GM23338 (cell line): ENCODE results near the gene ADD1. TPM values are rescaled to one million over a fixed set of nuclear protein-coding genes. Genes with fewer than 3 reads are reported as not detected.

Source experiments
- polyA plus RNA-seq: library from polyadenylated mRNA; unstranded; fragments of >200 nt; fragmentation: Nextera tagmentation; extraction: Ambion mirVana; gene quantifications from 2 replicates; pipeline ENCODE4 v1.2.1, GENCODE V29; 2016
- total RNA-seq: library from RNA; depleted of rRNA; stranded (reverse); fragments of >200 nt; shearing (Covaris generic); gene quantifications from 2 replicates; pipeline ENCODE4 v1.2.3, GENCODE V29; 2014
- TF ChIP-seq, protein P1 (sequence below): IDR thresholded peaks from 2 replicates; pipeline ENCODE4 v1.6.1; 2016; ENCODE audit warnings: antibody characterized with exemption
- TF ChIP-seq, protein P2 (sequence below): fragments of 250-450 bp; sonication (Bioruptor Pico); IDR thresholded peaks from 2 replicates; pipeline ENCODE4 v1.5.0; 2020; ENCODE audit warnings: mild to moderate bottlenecking, moderate library complexity
- TF ChIP-seq, protein P3 (sequence below), 2 experiments: fragments of 200-600 bp in 1 of 2; sonication (generic) in 1 of 2; conservative IDR thresholded peaks; 2 replicates each; pipeline versions ENCODE4 v1.5.1 to v1.6.1; 2016 to 2017; ENCODE audit warnings: antibody characterized with exemption in 2 of 2, low read depth in 2 of 2, mild to moderate bottlenecking in 2 of 2, moderate library complexity in 1 of 2

Gene ADD1
- total and polyA plus RNA-seq, 2 experiments from 2014 or later: 126 to 144 TPM

- TF ChIP-seq, protein P1, sequence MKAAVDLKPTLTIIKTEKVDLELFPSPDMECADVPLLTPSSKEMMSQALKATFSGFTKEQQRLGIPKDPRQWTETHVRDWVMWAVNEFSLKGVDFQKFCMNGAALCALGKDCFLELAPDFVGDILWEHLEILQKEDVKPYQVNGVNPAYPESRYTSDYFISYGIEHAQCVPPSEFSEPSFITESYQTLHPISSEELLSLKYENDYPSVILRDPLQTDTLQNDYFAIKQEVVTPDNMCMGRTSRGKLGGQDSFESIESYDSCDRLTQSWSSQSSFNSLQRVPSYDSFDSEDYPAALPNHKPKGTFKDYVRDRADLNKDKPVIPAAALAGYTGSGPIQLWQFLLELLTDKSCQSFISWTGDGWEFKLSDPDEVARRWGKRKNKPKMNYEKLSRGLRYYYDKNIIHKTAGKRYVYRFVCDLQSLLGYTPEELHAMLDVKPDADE: no peak
- TF ChIP-seq, protein P2, sequence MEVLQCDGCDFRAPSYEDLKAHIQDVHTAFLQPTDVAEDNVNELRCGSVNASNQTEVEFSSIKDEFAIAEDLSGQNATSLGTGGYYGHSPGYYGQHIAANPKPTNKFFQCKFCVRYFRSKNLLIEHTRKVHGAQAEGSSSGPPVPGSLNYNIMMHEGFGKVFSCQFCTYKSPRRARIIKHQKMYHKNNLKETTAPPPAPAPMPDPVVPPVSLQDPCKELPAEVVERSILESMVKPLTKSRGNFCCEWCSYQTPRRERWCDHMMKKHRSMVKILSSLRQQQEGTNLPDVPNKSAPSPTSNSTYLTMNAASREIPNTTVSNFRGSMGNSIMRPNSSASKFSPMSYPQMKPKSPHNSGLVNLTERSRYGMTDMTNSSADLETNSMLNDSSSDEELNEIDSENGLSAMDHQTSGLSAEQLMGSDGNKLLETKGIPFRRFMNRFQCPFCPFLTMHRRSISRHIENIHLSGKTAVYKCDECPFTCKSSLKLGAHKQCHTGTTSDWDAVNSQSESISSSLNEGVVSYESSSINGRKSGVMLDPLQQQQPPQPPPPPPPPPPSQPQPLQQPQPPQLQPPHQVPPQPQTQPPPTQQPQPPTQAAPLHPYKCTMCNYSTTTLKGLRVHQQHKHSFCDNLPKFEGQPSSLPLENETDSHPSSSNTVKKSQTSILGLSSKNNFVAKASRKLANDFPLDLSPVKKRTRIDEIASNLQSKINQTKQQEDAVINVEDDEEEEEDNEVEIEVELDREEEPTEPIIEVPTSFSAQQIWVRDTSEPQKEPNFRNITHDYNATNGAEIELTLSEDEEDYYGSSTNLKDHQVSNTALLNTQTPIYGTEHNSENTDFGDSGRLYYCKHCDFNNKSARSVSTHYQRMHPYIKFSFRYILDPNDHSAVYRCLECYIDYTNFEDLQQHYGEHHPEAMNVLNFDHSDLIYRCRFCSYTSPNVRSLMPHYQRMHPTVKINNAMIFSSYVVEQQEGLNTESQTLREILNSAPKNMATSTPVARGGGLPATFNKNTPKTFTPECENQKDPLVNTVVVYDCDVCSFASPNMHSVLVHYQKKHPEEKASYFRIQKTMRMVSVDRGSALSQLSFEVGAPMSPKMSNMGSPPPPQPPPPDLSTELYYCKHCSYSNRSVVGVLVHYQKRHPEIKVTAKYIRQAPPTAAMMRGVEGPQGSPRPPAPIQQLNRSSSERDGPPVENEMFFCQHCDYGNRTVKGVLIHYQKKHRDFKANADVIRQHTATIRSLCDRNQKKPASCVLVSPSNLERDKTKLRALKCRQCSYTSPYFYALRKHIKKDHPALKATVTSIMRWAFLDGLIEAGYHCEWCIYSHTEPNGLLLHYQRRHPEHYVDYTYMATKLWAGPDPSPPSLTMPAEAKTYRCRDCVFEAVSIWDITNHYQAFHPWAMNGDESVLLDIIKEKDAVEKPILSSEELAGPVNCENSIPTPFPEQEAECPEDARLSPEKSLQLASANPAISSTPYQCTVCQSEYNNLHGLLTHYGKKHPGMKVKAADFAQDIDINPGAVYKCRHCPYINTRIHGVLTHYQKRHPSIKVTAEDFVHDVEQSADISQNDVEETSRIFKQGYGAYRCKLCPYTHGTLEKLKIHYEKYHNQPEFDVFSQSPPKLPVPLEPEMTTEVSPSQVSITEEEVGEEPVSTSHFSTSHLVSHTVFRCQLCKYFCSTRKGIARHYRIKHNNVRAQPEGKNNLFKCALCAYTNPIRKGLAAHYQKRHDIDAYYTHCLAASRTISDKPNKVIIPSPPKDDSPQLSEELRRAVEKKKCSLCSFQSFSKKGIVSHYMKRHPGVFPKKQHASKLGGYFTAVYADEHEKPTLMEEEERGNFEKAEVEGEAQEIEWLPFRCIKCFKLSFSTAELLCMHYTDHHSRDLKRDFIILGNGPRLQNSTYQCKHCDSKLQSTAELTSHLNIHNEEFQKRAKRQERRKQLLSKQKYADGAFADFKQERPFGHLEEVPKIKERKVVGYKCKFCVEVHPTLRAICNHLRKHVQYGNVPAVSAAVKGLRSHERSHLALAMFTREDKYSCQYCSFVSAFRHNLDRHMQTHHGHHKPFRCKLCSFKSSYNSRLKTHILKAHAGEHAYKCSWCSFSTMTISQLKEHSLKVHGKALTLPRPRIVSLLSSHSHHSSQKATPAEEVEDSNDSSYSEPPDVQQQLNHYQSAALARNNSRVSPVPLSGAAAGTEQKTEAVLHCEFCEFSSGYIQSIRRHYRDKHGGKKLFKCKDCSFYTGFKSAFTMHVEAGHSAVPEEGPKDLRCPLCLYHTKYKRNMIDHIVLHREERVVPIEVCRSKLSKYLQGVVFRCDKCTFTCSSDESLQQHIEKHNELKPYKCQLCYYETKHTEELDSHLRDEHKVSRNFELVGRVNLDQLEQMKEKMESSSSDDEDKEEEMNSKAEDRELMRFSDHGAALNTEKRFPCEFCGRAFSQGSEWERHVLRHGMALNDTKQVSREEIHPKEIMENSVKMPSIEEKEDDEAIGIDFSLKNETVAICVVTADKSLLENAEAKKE: no peak
- TF ChIP-seq, protein P3, sequence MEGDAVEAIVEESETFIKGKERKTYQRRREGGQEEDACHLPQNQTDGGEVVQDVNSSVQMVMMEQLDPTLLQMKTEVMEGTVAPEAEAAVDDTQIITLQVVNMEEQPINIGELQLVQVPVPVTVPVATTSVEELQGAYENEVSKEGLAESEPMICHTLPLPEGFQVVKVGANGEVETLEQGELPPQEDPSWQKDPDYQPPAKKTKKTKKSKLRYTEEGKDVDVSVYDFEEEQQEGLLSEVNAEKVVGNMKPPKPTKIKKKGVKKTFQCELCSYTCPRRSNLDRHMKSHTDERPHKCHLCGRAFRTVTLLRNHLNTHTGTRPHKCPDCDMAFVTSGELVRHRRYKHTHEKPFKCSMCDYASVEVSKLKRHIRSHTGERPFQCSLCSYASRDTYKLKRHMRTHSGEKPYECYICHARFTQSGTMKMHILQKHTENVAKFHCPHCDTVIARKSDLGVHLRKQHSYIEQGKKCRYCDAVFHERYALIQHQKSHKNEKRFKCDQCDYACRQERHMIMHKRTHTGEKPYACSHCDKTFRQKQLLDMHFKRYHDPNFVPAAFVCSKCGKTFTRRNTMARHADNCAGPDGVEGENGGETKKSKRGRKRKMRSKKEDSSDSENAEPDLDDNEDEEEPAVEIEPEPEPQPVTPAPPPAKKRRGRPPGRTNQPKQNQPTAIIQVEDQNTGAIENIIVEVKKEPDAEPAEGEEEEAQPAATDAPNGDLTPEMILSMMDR (conservative IDR thresholded peaks at IDR 0.05; ENCODE audit: low read depth in 2 of 2): no peak
These were observed 16.4 kb upstream of the ADD1 start (continued) for GRCh38 chr4:2827071-2827873.
